Measurements from ENCODE around the gene EVA1C. TPM values are rescaled to one million over a fixed set of nuclear protein-coding genes. Genes with fewer than 3 reads are reported as not detected.
"Not testable (repeated sequence)": the region's sequence is repeated elsewhere in the genome, so short reads cannot be mapped to it uniquely, and the experiment has no call there.

EVA1C gene
- total RNA-seq, 1 donor from 2014 or later: 55.3 TPM

DNA sequence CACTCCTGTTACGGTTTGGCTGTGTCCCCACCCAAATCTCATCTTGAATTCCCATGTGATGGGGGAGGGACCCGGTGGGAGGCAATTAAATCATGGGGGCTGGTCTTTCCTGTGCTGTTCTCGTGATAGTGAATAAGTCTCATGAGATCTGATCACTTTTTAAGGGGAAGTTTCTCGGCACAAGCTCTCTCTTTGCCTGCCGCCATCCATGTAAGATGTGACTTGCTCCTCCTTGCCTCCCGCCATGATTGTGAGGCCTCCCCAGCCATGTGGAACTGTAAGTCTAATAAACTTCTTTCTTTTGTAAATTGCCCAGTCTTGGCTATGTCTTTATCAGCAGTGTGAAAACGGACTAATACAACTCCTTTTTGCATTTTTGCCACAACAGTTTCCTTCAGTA, 118.3 kb downstream of the EVA1C start:
- not testable (repeated sequence) for DNase-seq (ENCODE audit: low spot score)

- not testable (repeated sequence) for DNase-seq (ENCODE audit: low spot score)
These were observed 119.1 kb downstream of the EVA1C start for GRCh38 chr21:32531561-32531960.

- DNase-seq (ENCODE audit: low spot score): no peak
These were observed 120.1 kb downstream of the EVA1C start for GRCh38 chr21:32532636-32533035.

- DNase-seq (ENCODE audit: low spot score): no peak
These were observed 120.5 kb downstream of the EVA1C start for GRCh38 chr21:32533053-32533452.

GRCh38 chr21:32533611-32534010, 121.1 kb downstream of the EVA1C start:
- DNase-seq (ENCODE audit: low spot score): no peak

DNA sequence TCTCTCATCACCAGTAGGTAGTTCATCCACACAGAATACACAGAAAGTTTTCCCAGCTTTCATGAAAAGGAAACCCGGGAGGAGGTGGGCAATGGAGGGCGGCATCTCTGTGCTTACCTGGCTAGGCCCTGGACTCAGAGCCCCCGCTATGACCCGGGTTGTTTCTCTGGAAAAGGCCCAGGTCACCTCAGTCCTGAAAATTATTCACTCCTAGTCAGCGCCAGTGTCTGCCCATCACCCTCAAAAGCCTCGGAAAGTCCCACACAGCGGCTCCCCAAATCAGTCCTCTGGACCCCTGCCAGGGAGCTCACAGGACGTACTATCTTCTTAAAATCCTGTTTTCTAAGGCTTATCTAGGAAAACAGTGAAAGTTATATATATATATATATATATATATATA, 121.6 kb downstream of the EVA1C start:
- no peak for DNase-seq (ENCODE audit: low spot score)

DNA sequence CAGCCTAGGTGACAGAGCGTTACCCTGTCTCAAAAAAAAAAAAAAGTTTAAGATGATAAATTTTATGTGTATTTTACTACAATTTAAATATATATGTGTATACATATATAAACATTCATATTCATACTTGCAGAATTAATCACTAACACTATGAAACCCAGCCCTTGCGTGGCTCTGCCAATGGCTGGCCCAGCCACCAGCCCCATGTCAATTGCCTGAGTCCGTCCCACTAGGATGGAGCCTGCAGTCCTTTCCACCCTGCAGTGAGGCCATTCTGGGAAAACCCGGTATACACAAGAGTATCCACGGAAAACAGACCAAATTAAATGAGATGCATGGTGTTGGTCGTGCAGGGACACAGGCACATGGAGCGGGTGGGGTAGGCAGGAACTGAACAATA, 123.1 kb downstream of the EVA1C start:
- DNase-seq (ENCODE audit: low spot score): no peak

DNA sequence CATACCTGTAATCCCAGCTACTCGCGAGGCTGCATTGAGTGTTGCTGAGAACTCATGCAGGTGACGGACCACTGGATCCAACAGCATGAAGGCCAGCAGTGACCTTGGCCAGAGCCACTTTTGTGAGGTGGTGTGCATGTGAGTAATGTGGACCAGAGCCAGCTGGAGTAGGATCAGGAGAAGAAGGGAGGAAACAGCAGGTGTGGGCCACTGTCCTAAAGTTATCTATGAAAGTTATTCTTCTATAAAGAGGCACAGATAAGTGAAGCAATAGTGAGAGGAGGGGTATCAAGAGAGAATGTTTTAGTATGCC, 125.0 kb downstream of the EVA1C start:
- no peak for DNase-seq (ENCODE audit: low spot score)

- DNase-seq (ENCODE audit: low spot score): no peak
These were observed 125.8 kb downstream of the EVA1C start for GRCh38 chr21:32538147-32538792.

GRCh38 chr21:32539378-32539777, 126.9 kb downstream of the EVA1C start:
- DNase-seq (ENCODE audit: low spot score): no peak

GRCh38 chr21:32543056-32543455, 130.6 kb downstream of the EVA1C start:
- not testable (repeated sequence) for DNase-seq (ENCODE audit: low spot score)

GRCh38 chr21:32543975-32544374, 131.5 kb downstream of the EVA1C start:
- no peak for DNase-seq (ENCODE audit: low spot score)

DNA sequence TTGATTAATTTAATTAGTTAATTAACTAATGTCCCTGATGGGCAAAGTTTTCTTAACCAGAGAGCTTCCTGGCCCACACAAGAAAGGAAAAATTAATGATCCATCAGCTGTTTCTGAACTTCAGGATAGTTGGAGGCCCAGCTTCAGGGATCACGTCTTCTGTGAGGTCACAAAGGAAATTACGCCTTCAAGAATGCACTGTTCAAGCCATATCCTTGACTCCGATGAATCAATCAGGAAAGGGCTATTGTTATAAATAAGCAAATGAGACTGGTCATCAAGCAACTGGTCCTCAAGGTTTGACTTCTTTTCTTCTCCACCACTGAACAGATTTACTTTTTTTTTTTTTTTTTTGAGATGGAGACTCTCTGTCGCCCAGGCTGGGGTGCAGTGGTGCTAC, 132.2 kb downstream of the EVA1C start:
- DNase-seq (ENCODE audit: low spot score): no peak

DNA sequence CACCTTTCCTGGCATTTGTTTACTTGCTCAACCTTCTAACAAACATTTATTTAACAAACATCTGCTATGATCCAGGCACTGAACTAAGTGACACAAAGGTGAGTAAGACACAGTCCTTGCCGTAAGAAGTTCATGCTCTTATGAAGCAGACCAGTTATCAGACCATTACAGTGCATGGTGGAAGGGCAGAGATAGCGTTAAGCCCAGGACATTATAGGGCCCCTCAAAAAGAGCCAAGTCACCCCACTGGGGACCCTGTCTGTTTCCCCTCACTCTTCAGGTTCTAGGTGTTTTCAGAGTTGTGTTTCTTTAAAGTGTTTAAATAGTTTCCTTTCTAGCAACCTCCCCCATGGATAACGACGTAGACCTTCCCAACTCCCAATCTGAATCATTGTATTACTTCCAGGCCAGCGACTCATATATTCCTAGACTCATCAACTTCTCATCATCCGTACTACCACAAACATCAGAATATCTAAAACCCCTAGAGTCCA, 133.5 kb downstream of the EVA1C start:
- DNase-seq (ENCODE audit: low spot score): no peak

DNA sequence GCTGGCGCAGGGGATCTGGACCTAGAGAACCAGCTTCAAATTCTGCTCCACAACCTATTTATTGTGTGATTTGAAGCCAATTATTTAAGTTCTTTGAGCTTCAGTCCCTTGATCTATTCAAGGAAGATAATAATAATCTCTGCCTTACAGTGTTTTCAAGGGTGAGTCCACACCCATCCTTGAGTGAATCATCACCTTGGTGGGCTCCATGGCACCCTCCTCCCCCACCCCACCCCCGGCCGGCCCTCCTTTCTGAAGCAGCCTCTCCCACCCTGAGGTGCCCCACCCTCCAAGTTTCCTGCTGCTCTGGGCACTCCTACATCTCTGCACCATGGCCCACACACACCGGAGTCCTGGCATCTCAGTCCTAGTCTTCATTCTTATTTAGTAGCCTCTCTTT, 134.5 kb downstream of the EVA1C start:
- DNase-seq (ENCODE audit: low spot score): no peak

DNA sequence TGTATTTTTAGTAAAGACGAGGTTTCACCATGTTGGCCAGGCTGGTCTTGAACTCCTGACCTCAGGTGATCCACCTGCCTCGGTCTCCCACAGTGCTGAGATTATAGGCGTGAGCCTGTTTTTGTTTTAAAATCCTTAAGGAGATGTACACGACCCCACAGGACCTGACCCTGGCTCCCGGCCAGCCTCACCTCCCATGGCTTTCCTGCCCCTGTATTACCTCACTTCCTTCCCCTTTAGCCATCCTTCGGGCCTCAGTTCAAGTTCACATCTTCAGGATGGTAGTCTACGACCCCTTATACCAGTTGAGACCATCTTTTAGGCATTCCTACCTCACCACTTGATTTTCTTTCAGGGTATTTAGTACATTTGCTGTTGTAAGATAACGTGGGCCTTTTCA, 136.5 kb downstream of the EVA1C start:
- DNase-seq (ENCODE audit: low spot score): no peak

DNA sequence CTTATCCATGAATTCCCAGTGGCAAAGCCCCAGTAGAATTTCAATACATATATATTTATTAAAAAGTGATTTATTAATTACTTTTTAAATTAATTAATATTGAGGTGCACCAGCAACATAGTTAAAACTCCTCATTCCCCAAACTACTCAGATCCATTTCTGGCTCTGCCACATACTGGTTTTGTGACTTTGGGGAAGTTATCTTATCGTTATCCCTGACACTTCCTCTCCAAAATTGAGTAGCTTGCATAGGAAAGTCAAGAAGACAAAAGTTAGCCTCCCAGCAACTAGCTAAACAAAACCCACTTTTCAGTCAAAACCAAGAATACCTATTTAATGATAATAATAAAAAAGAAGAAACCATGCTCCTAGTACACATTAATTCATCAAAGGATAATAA, 136.9 kb downstream of the EVA1C start:
- DNase-seq (ENCODE audit: low spot score): no peak

DNA sequence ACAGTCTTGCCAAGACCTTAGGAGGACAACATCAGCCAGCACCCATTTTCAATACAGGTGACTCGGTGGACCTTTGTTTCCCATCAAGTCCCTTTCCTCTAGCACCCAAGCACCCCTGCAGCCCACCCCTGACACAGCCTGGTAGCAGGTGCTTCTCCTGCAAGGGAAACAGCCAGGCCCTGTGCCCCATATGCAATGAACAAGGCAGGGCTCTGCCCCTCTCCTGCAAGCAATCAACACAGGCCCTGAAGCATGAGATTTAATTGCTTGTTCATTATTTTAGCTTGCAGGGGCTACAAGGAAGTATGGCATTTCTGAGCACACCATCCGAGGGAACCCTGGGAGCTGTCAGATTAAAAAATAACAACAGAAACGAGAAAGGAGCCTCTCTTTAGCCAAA, 137.4 kb downstream of the EVA1C start:
- DNase-seq (ENCODE audit: low spot score): no peak

DNA sequence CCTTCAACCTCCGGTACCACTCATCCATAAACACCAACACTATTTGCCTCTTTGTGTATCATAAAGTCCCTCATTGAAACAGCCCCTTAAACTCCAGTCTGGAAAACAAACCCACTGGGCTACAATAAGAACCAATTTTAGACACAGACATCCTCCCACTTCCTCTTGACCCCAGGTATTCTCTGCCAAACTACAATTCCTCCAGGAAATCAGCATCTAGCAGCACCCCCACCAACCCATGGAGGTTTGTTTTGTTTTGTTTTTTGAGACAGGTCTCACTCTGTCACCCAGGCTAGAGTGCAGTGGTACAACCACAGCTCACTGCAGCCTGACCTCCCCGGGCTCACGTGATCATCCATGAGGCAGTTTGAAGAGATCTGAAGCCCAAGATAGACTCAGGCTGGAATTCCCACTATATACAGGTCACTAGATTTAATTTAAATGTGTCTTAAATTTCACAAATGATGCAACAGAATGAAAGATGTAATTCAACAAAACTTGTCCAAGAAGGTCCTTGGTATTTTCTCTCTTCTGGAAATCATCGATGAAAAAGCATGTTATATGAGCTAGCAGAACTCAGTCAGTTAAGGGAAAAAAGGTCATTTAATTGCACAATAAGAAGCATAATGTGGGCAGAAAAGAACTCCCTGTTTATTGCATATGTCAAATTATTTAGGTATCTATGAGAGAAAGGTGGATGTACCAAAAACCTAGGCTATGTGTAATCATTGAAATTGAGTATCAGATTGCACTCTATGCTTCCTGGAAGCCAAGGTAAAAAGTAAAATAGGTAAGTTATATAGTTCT, 142.5 kb downstream of the EVA1C start:
- DNase-seq (ENCODE audit: low spot score): no peak

GRCh38 chr21:32558106-32558505, 145.6 kb downstream of the EVA1C start:
- no peak for DNase-seq (ENCODE audit: low spot score)

DNA sequence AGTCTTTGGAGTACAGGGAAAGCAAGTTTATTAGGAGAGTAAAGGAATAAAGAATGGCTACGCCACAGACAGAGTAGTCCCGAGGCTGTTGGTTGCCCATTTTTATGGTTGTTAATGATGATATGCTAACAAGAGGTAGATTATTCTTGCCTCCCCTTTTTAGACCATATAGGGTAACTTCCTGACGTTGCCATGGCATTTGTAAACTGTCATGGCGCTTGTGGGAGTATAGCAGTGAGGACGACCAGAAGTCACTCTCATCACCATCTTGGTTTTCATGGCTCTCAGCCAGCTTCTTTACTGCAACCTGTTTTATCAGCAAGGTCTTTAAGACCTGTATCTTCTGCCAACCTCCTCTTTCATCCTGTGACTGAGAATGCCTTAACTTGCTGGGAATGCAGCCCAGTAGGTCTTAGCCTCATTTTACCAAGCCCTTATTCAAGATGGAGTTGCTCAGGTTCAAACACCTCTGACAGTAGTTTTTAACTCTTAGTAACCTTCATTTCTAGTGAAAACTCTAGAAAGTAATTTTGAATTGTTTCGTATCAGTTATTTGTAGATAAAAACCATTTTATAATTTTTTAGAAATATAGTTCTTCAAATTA, 146.6 kb downstream of the EVA1C start:
- no peak for DNase-seq (ENCODE audit: low spot score)

DNA sequence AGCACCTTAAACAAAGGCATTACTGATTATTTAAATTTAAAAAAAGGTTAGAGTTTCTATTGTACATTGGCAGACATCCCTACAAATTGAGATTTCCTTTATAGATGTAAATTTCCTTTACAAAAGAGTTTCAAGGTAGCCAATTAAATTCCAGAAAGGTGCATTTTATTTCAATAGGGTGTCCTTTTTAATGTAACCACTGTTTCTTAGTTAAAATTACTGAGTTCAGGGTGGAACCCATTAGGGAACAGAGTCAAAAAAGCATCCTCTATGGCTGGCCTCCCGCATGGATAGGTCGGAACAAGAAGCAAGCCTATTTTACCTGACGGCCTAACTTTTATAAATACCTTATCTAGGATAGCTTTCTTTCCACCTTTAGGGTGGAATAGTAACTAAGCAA, 148.4 kb downstream of the EVA1C start:
- no peak for DNase-seq (ENCODE audit: low spot score)

DNA sequence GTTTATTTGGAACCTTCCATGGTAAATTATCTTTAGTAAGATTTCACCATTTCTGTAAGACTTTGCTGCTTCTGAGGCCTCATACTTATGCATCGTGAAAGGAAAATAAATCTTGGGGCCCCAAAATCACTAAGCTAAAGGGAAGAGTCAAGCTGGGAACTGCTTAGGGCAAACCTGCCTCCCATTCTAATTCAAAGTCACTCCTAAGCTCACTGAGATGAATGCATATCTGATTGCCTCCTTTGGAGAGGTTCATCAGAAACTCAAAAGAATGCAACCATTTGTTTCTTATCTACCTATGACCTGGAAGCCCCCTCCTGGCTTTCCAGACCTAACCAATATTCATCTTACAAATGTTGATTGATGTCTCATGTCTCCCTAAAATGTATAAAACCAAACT, 149.0 kb downstream of the EVA1C start:
- DNase-seq (ENCODE audit: low spot score): not testable (repeated sequence)

Measured in ureter (tissue), 1 donor.